T-helper 2 cell treated with Interferon-gamma antibody and Interleukin-4, amounts not matched to agents 5 μg/mL and 100 μg/mL, for 36 hours (primary cell): ENCODE results near the gene VAV1.
A peak's percentile ranks its signal among the peaks of the same experiment; 100 is the strongest.
"Not testable (repeated sequence)": the region's sequence is repeated elsewhere in the genome, so short reads cannot be mapped to it uniquely, and the experiment has no call there.

Experiments
- DNase-seq: peaks from one replicate; pipeline ENCODE4 v3.0.0; 2021; ENCODE audit warnings: low spot score
- H3K27ac Mint-ChIP-seq: one replicate; pipeline ENCODE4 v1.8.0; 2021; ENCODE audit warnings: mild to moderate bottlenecking, mixed read lengths
- H3K27me3 Mint-ChIP-seq: one replicate; pipeline ENCODE4 v1.8.0; 2021; ENCODE audit warnings: low read depth, mixed read lengths
- H3K36me3 Mint-ChIP-seq: one replicate; pipeline ENCODE4 v1.8.0; 2021; ENCODE audit warnings: low read depth, mixed read lengths
- H3K4me1 Mint-ChIP-seq: one replicate; pipeline ENCODE4 v1.8.0; 2021; ENCODE audit warnings: low read depth, mixed read lengths
- H3K4me3 Mint-ChIP-seq: one replicate; pipeline ENCODE4 v1.8.0; 2022; ENCODE audit warnings: mild to moderate bottlenecking, moderate library complexity, mixed read lengths
- H3K9me3 Mint-ChIP-seq: one replicate; pipeline ENCODE4 v1.8.0; 2021; ENCODE audit warnings: mixed read lengths

Gene VAV1

DNA sequence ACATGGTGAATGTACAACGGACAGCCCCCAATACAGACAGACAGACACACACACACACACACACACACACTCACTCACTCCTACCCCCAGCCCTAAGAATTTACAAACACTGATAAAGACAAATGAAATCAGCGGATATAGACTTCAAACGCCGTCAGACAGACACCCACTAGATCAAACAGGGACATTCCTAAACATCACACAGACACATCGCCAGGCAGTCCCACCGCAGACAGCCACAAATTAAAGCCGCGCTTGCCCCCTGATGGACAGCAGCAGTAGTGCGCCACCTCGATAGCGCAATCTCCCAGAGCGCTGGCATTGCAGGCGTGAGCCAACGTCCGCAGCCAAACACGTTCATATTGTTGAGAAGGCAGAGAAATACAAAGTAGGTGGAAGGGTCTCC is 90.2 kb downstream of the VAV1 start:
- Mint-ChIP-seq H3K27ac (peak overlapping the region; percentile 55), H3K27me3 (no peaks in the 10 kb centered on the region), H3K9me3 (no peaks in the 10 kb centered on the region), H3K4me3 (peak overlapping the region; percentile 84), H3K36me3 (no peaks in the 10 kb centered on the region), H3K4me1 (peaks cover 16% of the 10 kb centered on the region)
- peak; percentile 90 for DNase-seq

- H3K9me3 Mint-ChIP-seq: no peaks in the 10 kb centered on the region
- H3K4me1 Mint-ChIP-seq: peaks cover 20% of the 10 kb centered on the region
- H3K4me3 Mint-ChIP-seq: no peak overlapping the region
- no peak for DNase-seq
- no peak overlapping the region for H3K27ac Mint-ChIP-seq
- H3K27me3 Mint-ChIP-seq: no peaks in the 10 kb centered on the region
- H3K36me3 Mint-ChIP-seq: no peaks in the 10 kb centered on the region
These were observed 91.9 kb downstream of the VAV1 start for GRCh38 chr19:6864325-6864940.

DNA sequence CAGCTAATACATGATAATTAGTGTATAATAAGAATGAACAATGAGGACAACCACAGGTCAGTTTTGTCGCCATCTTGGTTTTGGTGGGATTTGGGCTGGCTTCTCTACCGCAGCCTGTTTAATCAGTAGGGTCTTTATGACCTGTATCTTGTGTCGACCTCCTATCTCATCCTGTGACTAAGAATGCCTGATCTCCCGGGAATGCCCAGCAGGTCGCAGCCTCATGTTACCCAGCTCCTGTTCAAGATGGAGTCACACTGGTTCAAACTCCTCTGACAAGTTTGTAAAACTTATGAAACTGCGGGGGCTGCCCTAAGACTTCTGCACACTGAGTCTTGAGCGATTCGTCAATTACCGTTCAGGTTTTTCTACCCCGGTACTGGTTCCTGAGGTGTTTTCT is 93.3 kb downstream of the VAV1 start:
- no peaks in the 10 kb centered on the region for H3K9me3 Mint-ChIP-seq
- no peak overlapping the region for H3K4me3 Mint-ChIP-seq
- H3K27me3 Mint-ChIP-seq: no peaks in the 10 kb centered on the region
- H3K27ac Mint-ChIP-seq: no peak overlapping the region
- peaks cover 20% of the 10 kb centered on the region for H3K4me1 Mint-ChIP-seq
- no peak for DNase-seq
- H3K36me3 Mint-ChIP-seq: no peaks in the 10 kb centered on the region

DNA sequence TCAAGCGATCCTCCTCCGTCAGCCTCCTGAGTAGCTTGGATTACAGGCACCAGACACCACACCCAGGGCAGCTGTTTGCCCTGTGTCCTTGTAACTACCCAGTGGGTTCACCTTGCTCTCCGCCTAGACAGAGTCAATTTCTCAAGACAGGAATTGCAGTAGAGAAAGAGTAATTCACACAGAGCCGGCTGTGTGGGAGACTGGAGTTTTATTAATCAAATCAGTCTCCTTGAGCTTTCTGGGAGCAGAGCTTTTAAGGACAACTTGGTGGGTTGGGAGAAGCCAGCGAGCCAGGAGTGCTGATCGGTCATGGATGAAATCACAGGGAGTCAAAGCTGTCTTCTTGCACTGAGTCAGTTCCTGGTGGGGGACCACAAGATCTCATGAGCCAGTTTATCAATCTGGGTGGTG is 94.2 kb downstream of the VAV1 start:
- no peak overlapping the region for H3K4me3 Mint-ChIP-seq
- H3K4me1 Mint-ChIP-seq: peaks cover 18% of the 10 kb centered on the region
- no peak for DNase-seq
- no peaks in the 10 kb centered on the region for H3K27me3 Mint-ChIP-seq
- no peak overlapping the region for H3K27ac Mint-ChIP-seq
- H3K9me3 Mint-ChIP-seq: no peaks in the 10 kb centered on the region
- no peaks in the 10 kb centered on the region for H3K36me3 Mint-ChIP-seq

DNA sequence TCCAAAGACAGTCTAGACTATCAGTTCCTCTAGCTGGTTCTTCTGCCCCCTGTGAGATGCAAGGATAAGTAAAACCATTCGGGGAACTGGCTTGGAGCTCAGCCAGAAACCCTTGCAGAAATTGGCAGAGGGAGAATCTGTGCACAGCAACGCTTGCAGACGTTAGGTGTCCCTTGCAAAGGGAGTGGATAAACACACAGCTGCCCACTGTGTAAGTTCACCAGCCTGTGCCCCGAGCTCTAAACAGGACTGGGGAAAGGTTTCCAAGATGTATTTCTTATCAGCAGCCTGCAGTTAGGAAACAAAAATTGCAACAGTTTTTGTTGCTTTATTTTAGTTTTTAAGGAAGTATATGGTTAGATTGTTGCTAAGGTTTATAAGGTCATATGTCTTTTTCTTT is 95.8 kb downstream of the VAV1 start:
- Mint-ChIP-seq H3K36me3 (no peaks in the 10 kb centered on the region), H3K9me3 (no peaks in the 10 kb centered on the region), H3K27me3 (no peaks in the 10 kb centered on the region), H3K27ac (no peak overlapping the region), H3K4me1 (peaks cover 10% of the 10 kb centered on the region), H3K4me3 (no peak overlapping the region)
- no peak for DNase-seq

DNA sequence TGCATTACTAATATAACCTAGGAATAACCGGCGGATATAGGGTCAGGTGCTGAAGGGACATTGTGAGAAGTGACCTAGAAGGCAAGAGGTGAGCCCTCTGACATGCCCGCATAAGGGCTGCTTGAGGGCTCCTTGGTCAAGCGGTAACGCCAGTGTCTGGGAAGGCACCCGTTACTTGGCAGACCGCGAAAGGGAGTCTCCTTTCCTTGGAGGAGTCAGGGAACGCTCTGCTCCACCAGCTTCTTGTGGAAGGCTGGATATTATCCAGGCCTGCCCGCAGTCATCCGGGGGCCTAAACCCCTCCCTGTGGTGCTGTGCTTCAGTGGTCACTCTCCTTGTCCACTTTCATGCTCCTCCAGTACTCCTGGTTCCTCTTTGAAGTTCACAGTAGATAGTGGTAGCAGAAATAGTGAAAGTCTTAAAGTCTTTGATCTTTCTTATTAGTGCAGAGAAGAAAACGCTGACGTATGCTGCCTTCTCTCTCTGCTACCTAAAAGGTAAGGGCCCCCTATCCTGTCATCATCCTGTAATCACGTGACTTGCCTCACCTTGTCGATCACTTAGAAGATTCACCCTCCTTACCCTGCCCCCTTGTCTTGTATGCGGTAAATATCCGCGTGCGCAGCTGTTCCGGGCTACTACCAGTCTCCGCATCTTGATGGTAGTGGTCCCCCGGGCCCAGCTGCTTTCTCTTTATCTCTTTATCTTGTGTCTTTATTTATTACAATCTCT is 96.8 kb downstream of the VAV1 start:
- not testable (repeated sequence) for H3K27ac Mint-ChIP-seq, DNase-seq, H3K9me3 Mint-ChIP-seq, H3K4me3 Mint-ChIP-seq, H3K4me1 Mint-ChIP-seq, H3K27me3 Mint-ChIP-seq, H3K36me3 Mint-ChIP-seq

DNA sequence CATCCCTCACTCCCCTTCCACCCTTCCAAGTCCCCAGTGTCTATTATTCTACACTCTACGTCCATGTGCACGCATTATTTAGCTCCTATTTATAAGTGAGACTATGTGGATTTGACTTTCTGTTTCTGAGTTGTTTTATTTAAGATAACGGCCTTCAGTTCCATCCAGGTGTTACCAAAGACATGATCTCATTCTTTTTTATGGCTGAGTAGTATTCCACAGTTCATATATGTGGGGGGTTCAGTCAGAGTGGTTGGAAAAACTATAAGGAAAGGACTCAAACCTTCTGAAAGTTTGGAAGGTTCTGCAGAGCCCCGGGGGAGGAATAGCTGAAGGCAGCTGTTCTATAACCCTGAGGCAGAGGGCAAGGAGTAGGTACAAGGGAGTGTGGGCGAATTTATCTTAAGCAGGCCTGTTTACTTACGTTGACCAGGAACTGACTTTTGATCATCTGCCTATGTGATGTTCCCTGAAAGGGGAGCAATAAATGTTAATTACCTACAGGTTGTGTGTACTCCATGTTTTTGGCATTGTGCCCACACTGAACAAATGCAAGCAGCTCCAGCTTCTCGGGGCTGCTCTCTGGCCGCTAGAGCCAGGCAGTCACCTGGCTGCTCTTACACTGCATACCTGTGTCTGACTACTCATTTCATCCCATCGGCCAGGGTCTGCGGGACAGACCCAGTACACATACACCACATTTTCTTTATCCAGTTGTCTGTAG is 101.4 kb downstream of the VAV1 start:
- Mint-ChIP-seq H3K4me1 (peaks cover 3% of the 10 kb centered on the region), H3K4me3 (no peak overlapping the region), H3K27me3 (no peaks in the 10 kb centered on the region), H3K36me3 (no peaks in the 10 kb centered on the region), H3K9me3 (no peaks in the 10 kb centered on the region), H3K27ac (no peak overlapping the region)
- DNase-seq: no peak

- Mint-ChIP-seq H3K4me3 (no peak overlapping the region), H3K27me3 (peaks cover 2% of the 10 kb centered on the region), H3K36me3 (no peaks in the 10 kb centered on the region), H3K4me1 (peaks cover 3% of the 10 kb centered on the region), H3K27ac (no peak overlapping the region), H3K9me3 (no peaks in the 10 kb centered on the region)
- no peak for DNase-seq
These were observed 102.7 kb downstream of the VAV1 start for GRCh38 chr19:6875218-6875617.

DNA sequence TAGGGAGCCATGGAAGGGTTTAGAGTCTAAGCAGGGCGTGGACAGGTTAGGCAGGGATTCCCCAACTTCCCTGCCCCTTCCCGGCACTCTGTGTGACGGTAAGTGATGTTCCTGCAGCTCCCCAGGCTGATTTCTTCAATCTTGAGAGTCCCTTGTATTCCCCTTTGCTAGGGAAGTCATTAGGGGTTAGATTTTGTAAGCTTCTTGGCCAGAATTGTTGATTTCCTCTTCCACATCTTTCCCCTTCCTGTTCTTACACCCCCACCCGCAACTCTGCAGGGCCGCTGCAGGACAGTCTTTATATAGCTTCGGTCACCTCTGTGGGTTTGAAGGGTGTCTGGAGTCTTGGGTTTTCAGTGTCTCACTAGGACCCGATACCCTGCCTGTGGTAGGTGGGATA is 104.2 kb downstream of the VAV1 start:
- peaks cover 6% of the 10 kb centered on the region for H3K27me3 Mint-ChIP-seq
- H3K9me3 Mint-ChIP-seq: no peaks in the 10 kb centered on the region
- peaks cover 3% of the 10 kb centered on the region for H3K4me1 Mint-ChIP-seq
- H3K36me3 Mint-ChIP-seq: no peaks in the 10 kb centered on the region
- no peak for DNase-seq
- H3K4me3 Mint-ChIP-seq: no peak overlapping the region
- no peak overlapping the region for H3K27ac Mint-ChIP-seq

DNA sequence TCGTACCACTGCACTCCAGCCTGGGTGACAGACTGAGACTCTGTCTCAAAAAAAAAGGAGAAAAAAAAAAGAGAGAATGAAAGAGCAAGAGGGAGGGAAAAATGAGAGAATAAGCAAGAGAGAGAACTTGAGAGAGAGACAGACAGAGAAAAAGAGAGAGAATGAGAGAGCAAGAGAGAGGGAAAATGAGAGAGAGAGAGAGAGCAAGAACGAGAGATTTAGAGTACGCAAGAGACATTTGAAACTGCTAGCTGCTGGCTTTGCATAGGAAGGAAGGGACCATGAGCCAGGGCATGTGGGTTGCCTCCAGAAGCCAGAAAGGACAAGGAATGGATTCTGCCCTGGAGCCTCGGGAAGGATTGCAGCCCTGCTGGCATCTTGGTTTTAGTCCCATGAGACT is 105.3 kb downstream of the VAV1 start:
- Mint-ChIP-seq H3K27me3 (peaks cover 6% of the 10 kb centered on the region), H3K27ac (no peak overlapping the region), H3K4me3 (no peak overlapping the region), H3K4me1 (peaks cover 3% of the 10 kb centered on the region), H3K36me3 (no peaks in the 10 kb centered on the region), H3K9me3 (no peaks in the 10 kb centered on the region)
- no peak for DNase-seq

GRCh38 chr19:6886277-6886897 is 113.9 kb downstream of the VAV1 start:
- DNase-seq: no peak
- Mint-ChIP-seq H3K4me1 (peaks cover 36% of the 10 kb centered on the region), H3K36me3 (peaks cover 9% of the 10 kb centered on the region), H3K27ac (no peak overlapping the region), H3K9me3 (peaks cover 13% of the 10 kb centered on the region), H3K27me3 (peaks cover under 1% of the 10 kb centered on the region), H3K4me3 (no peak overlapping the region)

DNA sequence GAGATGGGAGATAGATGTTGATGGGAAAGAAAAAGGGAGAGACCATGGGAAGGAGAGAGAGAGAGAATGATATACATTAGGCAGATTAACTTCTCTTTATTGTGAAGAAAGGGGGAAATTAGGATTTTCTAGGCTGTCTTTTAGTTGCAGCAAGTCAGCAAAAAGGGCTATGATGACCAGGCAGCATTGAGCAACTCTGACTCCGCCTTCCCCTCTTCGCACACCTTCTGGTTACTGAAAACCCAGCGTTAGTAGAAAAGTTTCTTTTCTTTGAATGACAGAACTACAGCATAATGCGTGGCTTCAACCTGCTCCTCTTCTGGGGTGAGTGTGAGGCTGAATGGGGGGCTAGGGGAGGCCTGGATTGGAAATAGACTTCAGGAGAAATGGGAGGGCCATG is 114.8 kb downstream of the VAV1 start, which contains the start of gene ADGRE1:
TSS of gene ADGRE1 (plus strand) at position 264 of the 400 bp plus-strand sequence. CDS start at position 294, 30 bp downstream.
- H3K36me3 Mint-ChIP-seq: peaks cover 14% of the 10 kb centered on the region
- H3K4me1 Mint-ChIP-seq: peaks cover 44% of the 10 kb centered on the region
- no peak within 1 kb of the TSS for H3K27ac Mint-ChIP-seq
- no peaks in the 10 kb centered on the region for H3K27me3 Mint-ChIP-seq
- H3K4me3 Mint-ChIP-seq: peak within 1 kb of the TSS; percentile 37
- DNase-seq: no peak
- peaks cover 13% of the 10 kb centered on the region for H3K9me3 Mint-ChIP-seq

DNA sequence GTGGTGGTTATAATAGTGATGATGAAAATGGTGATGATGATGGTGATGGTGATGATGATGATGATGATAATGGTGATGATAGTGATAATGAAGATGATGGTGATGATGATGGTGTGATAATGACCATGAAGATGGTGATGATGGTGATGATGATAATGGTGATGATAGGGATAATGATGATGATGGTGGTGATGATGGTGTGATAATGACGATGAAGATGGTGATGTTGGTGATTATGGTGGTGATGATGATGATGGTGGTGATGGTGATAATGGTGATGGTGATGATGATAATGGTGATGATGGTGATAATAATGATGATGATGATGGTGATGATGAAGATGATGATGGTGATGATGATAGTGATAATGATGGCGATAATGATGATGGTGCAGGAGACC is 116.5 kb downstream of the VAV1 start:
- Mint-ChIP-seq H3K27ac (peak overlapping the region; percentile 27), H3K36me3 (peaks cover 15% of the 10 kb centered on the region), H3K9me3 (peaks cover 19% of the 10 kb centered on the region), H3K4me1 (peaks cover 57% of the 10 kb centered on the region), H3K27me3 (no peaks in the 10 kb centered on the region), H3K4me3 (no peak overlapping the region)
- DNase-seq: no peak

DNA sequence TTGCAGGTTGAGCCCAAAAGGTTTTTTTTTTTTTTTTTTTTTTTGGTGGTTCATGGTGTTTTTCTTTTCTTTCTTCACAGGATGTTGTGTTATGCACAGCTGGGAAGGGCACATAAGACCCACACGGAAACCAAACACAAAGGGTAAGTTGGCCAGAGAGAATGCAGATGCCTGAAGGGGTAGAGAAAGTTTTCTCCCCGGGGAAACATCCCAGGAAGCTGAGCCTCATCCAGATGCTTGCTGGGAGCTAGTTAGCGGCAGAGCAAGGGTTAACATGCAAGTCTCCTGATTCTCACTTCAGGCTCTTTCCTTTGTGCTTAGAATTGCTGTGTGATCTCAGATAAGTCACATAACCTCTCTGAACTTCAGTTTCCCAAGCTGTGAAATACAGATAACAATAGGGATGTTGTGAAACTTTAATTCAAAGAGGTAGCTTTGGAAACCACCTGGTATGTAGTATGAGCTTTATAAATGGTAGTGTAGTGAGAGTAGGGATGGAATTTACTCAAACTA is 117.9 kb downstream of the VAV1 start:
- peak overlapping the region; percentile 51 for H3K4me3 Mint-ChIP-seq
- H3K36me3 Mint-ChIP-seq: peaks cover 20% of the 10 kb centered on the region
- DNase-seq: no peak
- H3K27me3 Mint-ChIP-seq: peaks cover 5% of the 10 kb centered on the region
- peak overlapping the region; percentile 78 for H3K27ac Mint-ChIP-seq
- peaks cover 60% of the 10 kb centered on the region for H3K4me1 Mint-ChIP-seq
- H3K9me3 Mint-ChIP-seq: peaks cover 30% of the 10 kb centered on the region
